ENCODE data around the gene ANP32D.
"Not testable (repeated sequence)": the region's sequence is repeated elsewhere in the genome, so short reads cannot be mapped to it uniquely, and the experiment has no call there.

The ANP32D gene

GRCh38 chr12:48508987-48509386 is 36.6 kb downstream of the ANP32D start:
- no peak for DNase-seq

- no peak for DNase-seq
Observed at GRCh38 chr12:48510111-48510510, 37.8 kb downstream of the ANP32D start.

- DNase-seq = no peak
Observed at GRCh38 chr12:48512855-48513254, 40.5 kb downstream of the ANP32D start.

- DNase-seq = no peak
Observed at GRCh38 chr12:48514728-48515127, 42.4 kb downstream of the ANP32D start.

- not testable (repeated sequence) for DNase-seq
Observed at GRCh38 chr12:48520381-48520780, 48.0 kb downstream of the ANP32D start.

Measured in SIG-M5 (cell line).